Measurements from ENCODE around the gene SNN.

- no peak for TF ChIP-seq NANOG (IDR thresholded peaks at IDR 0.05; ENCODE audit: insufficient read depth, low read depth, low read length, poor library complexity, severe bottlenecking)
- no peak for TF ChIP-seq CTCF (IDR thresholded peaks at IDR 0.05; ENCODE audit: control extremely low read depth in 1 of 3, insufficient read depth in 1 of 3, low read depth in 1 of 3, low read length in 3 of 3)
- no peak for TF ChIP-seq HDAC2 (IDR thresholded peaks at IDR 0.05; ENCODE audit: borderline replicate concordance in 1 of 2, low read depth in 2 of 2, low read length in 2 of 2)
- no peak for TF ChIP-seq ZNF274 (IDR thresholded peaks at IDR 0.05; ENCODE audit: borderline replicate concordance, extremely low read depth, low read length)
- TF ChIP-seq NRF1 (IDR thresholded peaks at IDR 0.05; ENCODE audit: low read depth, low read length) = no peak
- TF ChIP-seq CREB1 (IDR thresholded peaks at IDR 0.05) = no peak
- TF ChIP-seq KDM1A (IDR thresholded peaks at IDR 0.05; ENCODE audit: borderline replicate concordance, low read length) = no peak
- no peak for TF ChIP-seq JUN (IDR thresholded peaks at IDR 0.05; ENCODE audit: low read depth, low read length)
Measured at GRCh38 chr16:11677451-11677951, 9.2 kb downstream of the SNN start.
